Measurements from ENCODE around the gene ADGRL1.

- no peak for TF ChIP-seq POLR2A (IDR thresholded peaks at IDR 0.05)
- TF ChIP-seq POLR2AphosphoS5 (IDR thresholded peaks at IDR 0.05): no peak
- TF ChIP-seq, protein P1, sequence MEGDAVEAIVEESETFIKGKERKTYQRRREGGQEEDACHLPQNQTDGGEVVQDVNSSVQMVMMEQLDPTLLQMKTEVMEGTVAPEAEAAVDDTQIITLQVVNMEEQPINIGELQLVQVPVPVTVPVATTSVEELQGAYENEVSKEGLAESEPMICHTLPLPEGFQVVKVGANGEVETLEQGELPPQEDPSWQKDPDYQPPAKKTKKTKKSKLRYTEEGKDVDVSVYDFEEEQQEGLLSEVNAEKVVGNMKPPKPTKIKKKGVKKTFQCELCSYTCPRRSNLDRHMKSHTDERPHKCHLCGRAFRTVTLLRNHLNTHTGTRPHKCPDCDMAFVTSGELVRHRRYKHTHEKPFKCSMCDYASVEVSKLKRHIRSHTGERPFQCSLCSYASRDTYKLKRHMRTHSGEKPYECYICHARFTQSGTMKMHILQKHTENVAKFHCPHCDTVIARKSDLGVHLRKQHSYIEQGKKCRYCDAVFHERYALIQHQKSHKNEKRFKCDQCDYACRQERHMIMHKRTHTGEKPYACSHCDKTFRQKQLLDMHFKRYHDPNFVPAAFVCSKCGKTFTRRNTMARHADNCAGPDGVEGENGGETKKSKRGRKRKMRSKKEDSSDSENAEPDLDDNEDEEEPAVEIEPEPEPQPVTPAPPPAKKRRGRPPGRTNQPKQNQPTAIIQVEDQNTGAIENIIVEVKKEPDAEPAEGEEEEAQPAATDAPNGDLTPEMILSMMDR (IDR thresholded peaks at IDR 0.05): no peak
- TF ChIP-seq EP300 (IDR thresholded peaks at IDR 0.05): no peak
These were observed 24.1 kb downstream of the ADGRL1 start for GRCh38 chr19:14181906-14182305.

Data from suprapubic skin (tissue), 4 donors.